NCI-H1436 treated with DMSO at 0.1 percent for 48 hours (cell line): Measurements from ENCODE around the gene EMC10.
"Not testable (repeated sequence)": the region's sequence is repeated elsewhere in the genome, so short reads cannot be mapped to it uniquely, and the experiment has no call there.

Source experiments
- DNase-seq: peaks from one replicate; lab custom pipeline; 2025; lab: John Stamatoyannopoulos, UW

Gene EMC10

DNA sequence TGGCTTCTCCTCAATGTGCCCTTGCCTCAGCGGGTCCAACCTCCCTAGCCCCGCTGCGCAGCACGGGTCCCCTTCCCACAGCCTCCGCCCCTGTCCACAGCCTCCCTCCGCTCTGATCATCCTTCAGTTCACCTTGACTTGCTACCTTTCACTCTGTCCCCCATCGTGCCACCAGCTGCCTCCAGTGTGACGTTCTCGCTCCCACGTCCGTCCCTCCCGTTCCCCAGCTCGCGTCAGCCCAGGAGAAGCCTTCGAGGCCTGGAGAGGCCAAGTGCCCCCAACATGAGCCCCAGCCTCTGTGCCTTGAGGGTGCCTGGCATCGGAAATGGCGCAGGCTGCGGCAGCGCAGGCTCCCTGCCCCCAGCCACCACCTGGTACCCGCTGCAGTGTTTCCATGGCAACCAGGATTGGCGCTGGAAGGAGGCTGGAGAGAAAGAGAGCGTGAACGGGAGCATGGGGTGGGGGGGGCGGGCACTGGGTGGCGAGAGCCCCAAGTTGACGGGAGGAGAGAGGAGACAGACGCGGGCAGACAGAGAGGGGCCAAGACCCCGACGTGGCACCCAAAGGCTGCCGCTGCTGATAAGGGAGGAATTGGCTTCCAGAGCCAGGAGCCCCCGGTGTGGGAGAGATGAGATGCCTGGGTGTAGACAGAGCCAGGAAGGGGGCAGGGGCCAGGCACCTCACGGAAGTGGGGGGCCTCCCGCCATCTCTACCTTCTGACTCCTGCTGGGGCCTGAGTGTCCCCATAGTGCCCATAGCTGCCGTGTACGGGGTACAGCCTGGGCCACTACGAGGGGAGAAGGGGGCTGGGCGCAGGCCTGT, 38.2 kb downstream of the EMC10 start:
- peak; percentile 57 for DNase-seq

- no peak for DNase-seq
Observed at GRCh38 chr19:50515168-50515561, 38.9 kb downstream of the EMC10 start.

- DNase-seq: no peak
Observed at GRCh38 chr19:50516456-50516855, 40.1 kb downstream of the EMC10 start.

DNA sequence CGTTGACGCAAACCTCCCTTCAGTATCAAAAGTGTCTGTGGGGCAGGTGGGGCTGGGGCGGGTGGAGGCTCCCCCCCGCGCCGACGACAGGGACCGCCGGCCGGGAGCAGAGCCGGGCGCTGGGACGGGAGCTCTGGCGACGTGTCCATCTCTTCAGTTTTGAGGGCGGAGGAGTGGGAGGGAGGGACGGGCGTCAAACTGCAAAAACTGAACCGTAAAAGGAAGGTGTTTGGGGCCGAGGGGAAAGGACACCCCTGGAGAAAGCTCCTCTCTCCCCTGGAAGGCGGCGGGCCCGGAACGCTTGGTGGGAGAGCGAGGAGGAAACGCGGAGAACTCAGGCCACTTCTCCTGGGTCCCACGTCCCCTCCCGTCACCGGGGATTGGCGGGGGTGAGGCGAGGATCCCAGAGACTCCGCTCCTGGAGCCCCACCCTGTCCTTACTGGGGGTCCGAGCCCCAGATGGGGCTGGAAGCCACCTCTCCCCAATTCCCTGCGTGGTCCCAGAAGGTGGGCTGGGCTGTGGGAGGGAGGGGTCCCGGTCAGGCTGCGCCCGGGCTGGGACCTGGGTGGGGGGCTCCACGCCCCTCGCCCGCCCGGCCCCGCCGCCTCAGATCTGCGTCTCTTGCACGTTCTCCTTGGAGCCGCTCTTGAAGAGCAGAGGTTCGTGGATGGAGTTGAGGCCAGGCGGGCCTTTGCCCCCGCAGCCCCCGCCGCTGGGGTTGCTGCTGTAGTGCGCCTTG, 40.8 kb downstream of the EMC10 start:
- DNase-seq: no peak

DNA sequence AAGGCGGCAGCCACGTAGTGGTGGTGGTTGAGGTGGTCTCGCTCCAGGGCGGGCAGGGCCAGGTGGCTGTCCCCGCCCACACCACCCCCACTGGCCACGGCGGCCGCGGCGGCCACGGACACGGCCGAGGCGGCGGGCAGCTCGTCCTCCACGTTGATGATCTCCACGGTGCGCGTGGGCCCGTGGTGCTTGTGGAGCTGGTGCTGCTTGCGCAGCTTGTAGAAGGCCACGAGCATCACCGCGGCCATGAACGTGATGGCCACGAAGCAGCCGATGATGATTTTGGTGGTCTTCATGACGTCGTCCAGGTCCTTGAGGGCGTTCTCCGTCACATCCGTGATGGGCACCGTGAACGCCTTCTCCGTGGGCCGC, 41.4 kb downstream of the EMC10 start:
- no peak for DNase-seq

- no peak for DNase-seq
Observed at GRCh38 chr19:50518091-50519005, 42.0 kb downstream of the EMC10 start.

DNA sequence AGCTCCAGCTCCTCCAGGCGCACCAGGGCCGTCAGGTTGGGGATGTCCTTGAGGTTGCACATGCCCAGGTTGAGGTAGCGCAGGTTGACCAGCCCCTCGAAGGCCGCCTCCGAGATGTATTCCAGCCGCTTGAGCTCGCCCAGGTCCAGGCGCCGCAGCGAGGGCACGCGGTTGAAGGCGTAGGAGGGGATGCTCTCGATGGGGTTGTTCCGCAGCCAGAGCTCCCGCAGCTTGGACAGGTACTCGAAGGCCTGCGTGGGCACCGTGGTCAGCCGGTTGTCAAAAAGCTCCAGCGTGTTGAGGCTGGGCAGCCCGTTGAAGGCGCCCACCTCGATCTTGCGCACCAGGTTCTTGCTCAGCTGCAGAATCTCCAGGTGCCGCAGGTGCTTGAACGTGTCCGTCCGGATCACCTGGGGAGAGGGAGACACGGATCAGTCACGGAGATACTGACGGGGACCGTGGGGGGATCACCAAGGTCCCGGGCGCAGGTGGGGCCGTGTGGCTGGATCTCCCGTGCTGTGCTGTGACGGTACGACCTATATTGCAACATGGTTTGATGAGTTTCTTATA, 42.8 kb downstream of the EMC10 start:
- DNase-seq: no peak

GRCh38 chr19:50520822-50521465, 44.6 kb downstream of the EMC10 start:
- no peak for DNase-seq

- no peak for DNase-seq
Observed at GRCh38 chr19:50522881-50523280, 46.6 kb downstream of the EMC10 start.

- DNase-seq: not testable (repeated sequence)
Observed at GRCh38 chr19:50528052-50528451, 51.7 kb downstream of the EMC10 start.

DNA sequence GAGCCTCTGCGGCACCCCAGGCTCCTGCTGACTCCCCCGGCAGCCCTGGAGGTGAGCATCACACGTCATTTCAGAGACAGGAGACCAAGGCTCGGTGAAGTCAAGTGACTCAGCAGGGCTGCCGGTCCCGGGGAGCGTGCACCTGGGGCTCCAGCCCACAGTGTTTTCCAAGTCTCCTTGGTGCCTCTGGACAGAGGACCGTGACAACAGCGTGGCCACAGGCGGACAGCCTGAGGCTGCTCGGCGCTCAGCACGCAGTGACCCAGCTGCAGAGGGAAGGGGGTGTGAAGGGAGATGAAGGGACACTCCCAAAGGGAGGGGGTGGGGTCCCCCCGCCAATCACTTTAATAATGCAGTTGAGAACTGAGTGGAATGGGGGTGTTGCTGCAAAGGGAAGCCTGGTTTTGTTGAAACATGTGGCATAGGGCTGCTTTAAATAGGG, 54.9 kb downstream of the EMC10 start:
- no peak for DNase-seq

- no peak for DNase-seq
Observed at GRCh38 chr19:50532952-50533351, 56.6 kb downstream of the EMC10 start.

DNA sequence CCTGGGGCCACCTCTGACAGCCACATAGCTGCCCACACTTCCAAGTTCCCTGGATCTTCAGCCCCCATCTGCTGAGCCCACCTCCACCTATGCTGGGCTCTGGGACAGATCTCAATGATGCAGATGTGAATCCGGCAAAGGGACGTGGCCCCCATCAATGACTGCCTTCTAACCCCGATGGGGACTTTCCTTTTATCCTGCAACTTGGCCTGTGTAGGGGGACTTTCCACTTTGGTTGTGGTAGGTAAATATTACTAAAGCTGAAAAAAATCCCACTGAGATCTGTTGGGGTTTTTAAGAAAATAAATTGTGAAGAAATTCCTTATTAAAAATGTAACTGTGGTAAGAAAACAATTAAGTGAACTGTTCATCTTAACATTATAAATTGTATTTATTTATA, 58.2 kb downstream of the EMC10 start:
- no peak for DNase-seq

DNA sequence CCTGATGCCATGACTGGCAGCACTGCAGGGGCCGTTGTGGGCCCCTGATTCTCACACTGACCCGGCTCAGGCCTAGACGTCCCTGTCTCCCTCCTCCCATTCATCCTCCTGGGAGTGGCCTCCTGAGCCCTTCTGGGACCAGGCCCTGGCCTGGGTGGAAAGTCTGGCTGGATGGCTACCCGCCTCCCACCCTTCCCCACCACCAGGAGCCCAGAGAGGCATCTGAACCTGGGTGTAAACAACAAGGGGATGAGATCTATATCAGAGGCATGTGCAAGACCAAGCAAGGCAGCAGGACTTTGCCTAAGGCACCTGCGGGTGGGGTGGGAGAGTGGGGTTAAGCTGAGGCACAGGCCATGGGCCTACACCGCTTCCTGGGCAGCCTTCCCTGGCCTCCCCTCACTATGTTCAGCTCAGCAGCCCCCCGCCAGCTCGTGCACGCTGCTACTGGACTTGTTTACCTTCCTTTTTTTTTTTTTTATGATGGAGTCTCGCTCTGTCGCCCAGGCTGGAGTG, 59.4 kb downstream of the EMC10 start:
- no peak for DNase-seq

DNA sequence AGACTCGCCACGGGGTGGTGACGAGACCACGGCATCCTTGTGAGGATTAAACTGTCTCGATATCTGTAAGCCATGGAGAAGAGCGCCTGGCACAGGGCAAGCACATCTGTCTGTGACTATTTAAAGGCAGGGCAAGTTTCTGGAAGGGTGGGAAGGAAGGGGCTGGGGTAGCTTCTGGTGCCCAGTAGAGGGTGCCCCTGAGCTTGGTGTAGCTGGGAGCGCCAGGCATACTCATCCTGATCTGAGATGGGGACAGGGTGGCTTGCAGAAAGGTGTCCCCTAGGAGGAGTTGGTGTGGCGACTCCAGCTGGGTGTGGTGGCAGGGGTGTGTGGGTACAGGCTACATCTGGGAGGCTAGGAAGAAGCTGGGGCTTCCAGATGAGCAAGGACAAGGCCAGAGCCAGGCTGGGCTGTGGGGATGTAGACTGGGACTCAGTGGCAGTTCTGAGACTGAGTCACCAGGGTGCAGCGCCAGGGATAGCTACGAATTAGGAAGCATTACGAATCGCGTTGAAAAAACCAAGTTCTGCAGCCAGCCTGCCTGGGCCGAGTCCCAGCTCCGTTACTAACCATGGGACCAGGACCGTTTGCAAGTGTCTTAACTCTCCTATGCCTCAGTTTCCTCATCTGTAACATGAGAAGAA, 60.5 kb downstream of the EMC10 start:
- no peak for DNase-seq

GRCh38 chr19:50537306-50537685, 61.0 kb downstream of the EMC10 start:
- DNase-seq: no peak

GRCh38 chr19:50537769-50538230, 61.5 kb downstream of the EMC10 start:
- no peak for DNase-seq
